Activated naive CD8-positive, alpha-beta T cell (primary cell): ENCODE data around the gene SLC16A5.

Source experiments
- H3K27ac Mint-ChIP-seq: one replicate; pipeline ENCODE4 v1.8.0; 2021; ENCODE audit warnings: mixed read lengths
- H3K27me3 Mint-ChIP-seq: one replicate; pipeline ENCODE4 v1.8.0; 2021; ENCODE audit warnings: mixed read lengths
- H3K36me3 Mint-ChIP-seq: one replicate; pipeline ENCODE4 v1.8.0; 2021; ENCODE audit warnings: mixed read lengths
- H3K4me1 Mint-ChIP-seq: one replicate; pipeline ENCODE4 v1.8.0; 2021; ENCODE audit warnings: low read depth, mixed read lengths
- H3K4me3 Mint-ChIP-seq: one replicate; pipeline ENCODE4 v1.8.0; 2021; ENCODE audit warnings: mild to moderate bottlenecking, mixed read lengths
- H3K9me3 Mint-ChIP-seq: one replicate; pipeline ENCODE4 v1.8.0; 2021; ENCODE audit warnings: low read depth, mixed read lengths

Gene SLC16A5

GRCh38 chr17:75142236-75142971 lies 54.6 kb downstream of the SLC16A5 start:
- peaks cover 10% of the 10 kb centered on the region for H3K4me1 Mint-ChIP-seq
- H3K36me3 Mint-ChIP-seq = peaks cover 3% of the 10 kb centered on the region
- no peaks in the 10 kb centered on the region for H3K27me3 Mint-ChIP-seq
- H3K4me3 Mint-ChIP-seq = no peak overlapping the region
- no peak overlapping the region for H3K27ac Mint-ChIP-seq
- H3K9me3 Mint-ChIP-seq = no peaks in the 10 kb centered on the region

- Mint-ChIP-seq H3K9me3 (no peaks in the 10 kb centered on the region), H3K27ac (peak overlapping the region; percentile 34)
These were observed 57.2 kb downstream of the SLC16A5 start for GRCh38 chr17:75144816-75145512.

GRCh38 chr17:75146592-75146991 lies 58.8 kb downstream of the SLC16A5 start:
- Mint-ChIP-seq H3K27me3 (no peaks in the 10 kb centered on the region), H3K27ac (no peak overlapping the region), H3K4me1 (peaks cover 7% of the 10 kb centered on the region), H3K36me3 (peaks cover 10% of the 10 kb centered on the region), H3K4me3 (no peak overlapping the region), H3K9me3 (no peaks in the 10 kb centered on the region)

More at GRCh38 chr17:75144816-75145512, 57.2 kb downstream of the SLC16A5 start:
- no peak overlapping the region for H3K4me3 Mint-ChIP-seq
- peaks cover 17% of the 10 kb centered on the region for H3K4me1 Mint-ChIP-seq
- H3K36me3 Mint-ChIP-seq = peaks cover 10% of the 10 kb centered on the region
- no peaks in the 10 kb centered on the region for H3K27me3 Mint-ChIP-seq

- Mint-ChIP-seq H3K4me3 (no peak overlapping the region), H3K9me3 (no peaks in the 10 kb centered on the region)
These were observed 60.3 kb downstream of the SLC16A5 start for GRCh38 chr17:75147878-75148546.

GRCh38 chr17:75151930-75152329 lies 64.2 kb downstream of the SLC16A5 start:
- Mint-ChIP-seq H3K36me3 (peaks cover 9% of the 10 kb centered on the region), H3K4me3 (peak overlapping the region; percentile 91), H3K27me3 (no peaks in the 10 kb centered on the region), H3K9me3 (no peaks in the 10 kb centered on the region), H3K4me1 (peaks cover 34% of the 10 kb centered on the region), H3K27ac (no peak overlapping the region)

More at GRCh38 chr17:75147878-75148546, 60.3 kb downstream of the SLC16A5 start:
- Mint-ChIP-seq H3K27ac (no peak overlapping the region), H3K27me3 (no peaks in the 10 kb centered on the region), H3K4me1 (peaks cover 19% of the 10 kb centered on the region), H3K36me3 (peaks cover 12% of the 10 kb centered on the region)

GRCh38 chr17:75152523-75152921 lies 64.8 kb downstream of the SLC16A5 start:
- Mint-ChIP-seq H3K4me1 (peaks cover 34% of the 10 kb centered on the region), H3K27me3 (no peaks in the 10 kb centered on the region), H3K36me3 (peaks cover 9% of the 10 kb centered on the region), H3K4me3 (peak overlapping the region; percentile 91), H3K9me3 (no peaks in the 10 kb centered on the region), H3K27ac (no peak overlapping the region)

- H3K27ac Mint-ChIP-seq = peak overlapping the region; percentile 72
These were observed 65.4 kb downstream of the SLC16A5 start for GRCh38 chr17:75152922-75153779.

GRCh38 chr17:75153780-75154194 lies 66.0 kb downstream of the SLC16A5 start:
- Mint-ChIP-seq H3K9me3 (no peaks in the 10 kb centered on the region), H3K27ac (peak overlapping the region; percentile 72), H3K4me3 (peak overlapping the region; percentile 91), H3K4me1 (peaks cover 31% of the 10 kb centered on the region), H3K27me3 (no peaks in the 10 kb centered on the region), H3K36me3 (peaks cover 5% of the 10 kb centered on the region)

More at GRCh38 chr17:75152922-75153779, 65.4 kb downstream of the SLC16A5 start:
- peak overlapping the region; percentile 91 for H3K4me3 Mint-ChIP-seq
- H3K4me1 Mint-ChIP-seq = peaks cover 34% of the 10 kb centered on the region
- H3K9me3 Mint-ChIP-seq = no peaks in the 10 kb centered on the region
- no peaks in the 10 kb centered on the region for H3K27me3 Mint-ChIP-seq
- peaks cover 6% of the 10 kb centered on the region for H3K36me3 Mint-ChIP-seq

GRCh38 chr17:75154195-75155106 lies 66.7 kb downstream of the SLC16A5 start, which contains the start of gene JPT1:
Gene JPT1, minus strand, starts transcription at chr17:75154512. Its CDS starts 115 bp downstream, at chr17:75154397.
- Mint-ChIP-seq H3K9me3 (no peaks in the 10 kb centered on the region), H3K27ac (peak within 1 kb of the TSS; percentile 83), H3K27me3 (no peaks in the 10 kb centered on the region), H3K4me3 (peak within 1 kb of the TSS; percentile 91), H3K36me3 (peaks cover 5% of the 10 kb centered on the region), H3K4me1 (peaks cover 31% of the 10 kb centered on the region)

GRCh38 chr17:75155191-75155601 lies 67.4 kb downstream of the SLC16A5 start:
- Mint-ChIP-seq H3K9me3 (no peaks in the 10 kb centered on the region), H3K36me3 (peaks cover 2% of the 10 kb centered on the region), H3K4me1 (peaks cover 27% of the 10 kb centered on the region), H3K27ac (no peak overlapping the region), H3K4me3 (peak overlapping the region; percentile 91), H3K27me3 (no peaks in the 10 kb centered on the region)
